ENCODE data around the gene PPP2R5C.

PPP2R5C gene

GRCh38 chr14:101865288-101865687 lies 103.8 kb downstream of the PPP2R5C start:
- DNase-seq (ENCODE audit: low read depth): no peak

- DNase-seq (ENCODE audit: low read depth): no peak
Observed at GRCh38 chr14:101867854-101868253, 106.3 kb downstream of the PPP2R5C start.

GRCh38 chr14:101869217-101869616 lies 107.7 kb downstream of the PPP2R5C start:
- DNase-seq (ENCODE audit: low read depth): no peak

GRCh38 chr14:101870273-101870939 lies 108.9 kb downstream of the PPP2R5C start:
- no peak for DNase-seq (ENCODE audit: low read depth)

GRCh38 chr14:101872346-101872745 lies 110.8 kb downstream of the PPP2R5C start:
- DNase-seq (ENCODE audit: low read depth): no peak

GRCh38 chr14:101873076-101873825 lies 111.7 kb downstream of the PPP2R5C start:
- DNase-seq (ENCODE audit: low read depth): no peak

GRCh38 chr14:101873991-101874390 lies 112.5 kb downstream of the PPP2R5C start:
- DNase-seq (ENCODE audit: low read depth): no peak

- DNase-seq (ENCODE audit: low read depth): no peak
Observed at GRCh38 chr14:101875041-101875726, 113.7 kb downstream of the PPP2R5C start.

GRCh38 chr14:101875727-101876554 lies 114.4 kb downstream of the PPP2R5C start:
- DNase-seq (ENCODE audit: low read depth): no peak

GRCh38 chr14:101876555-101876938 lies 115.0 kb downstream of the PPP2R5C start:
- DNase-seq (ENCODE audit: low read depth): peak; percentile 38

GRCh38 chr14:101877766-101878165 lies 116.3 kb downstream of the PPP2R5C start:
- DNase-seq (ENCODE audit: low read depth): no peak

GRCh38 chr14:101878211-101878821 lies 116.8 kb downstream of the PPP2R5C start:
- no peak for DNase-seq (ENCODE audit: low read depth)

- DNase-seq (ENCODE audit: low read depth): peak; percentile 17
Observed at GRCh38 chr14:101878822-101879528, 117.5 kb downstream of the PPP2R5C start.

GRCh38 chr14:101879529-101880336 lies 118.2 kb downstream of the PPP2R5C start:
- no peak for DNase-seq (ENCODE audit: low read depth)

- no peak for DNase-seq (ENCODE audit: low read depth)
Observed at GRCh38 chr14:101881426-101881825, 119.9 kb downstream of the PPP2R5C start.

- no peak for DNase-seq (ENCODE audit: low read depth)
Observed at GRCh38 chr14:101882141-101882935, 120.8 kb downstream of the PPP2R5C start.

GRCh38 chr14:101884089-101884933 lies 122.8 kb downstream of the PPP2R5C start:
- DNase-seq (ENCODE audit: low read depth): no peak

- no peak for DNase-seq (ENCODE audit: low read depth)
Observed at GRCh38 chr14:101884934-101885576, 123.5 kb downstream of the PPP2R5C start.

Data from activated gamma-delta T cell treated with anti-CD3 and anti-CD28 coated beads, Interleukin-2, amount 50 U/mL, for 16 hours (primary cell).